Calu3 (cell line): ENCODE results near the gene CSNK2A3. TPM values are rescaled to one million over a fixed set of nuclear protein-coding genes. Genes with fewer than 3 reads are reported as not detected.

Experiments
- BruUV-seq: library from RNA; stranded (reverse); fragments of 400-500 nt; replicated peaks from 2 replicates; lab custom pipeline; 2021; lab: Mats Ljungman, UMichigan
- CTCF ChIA-PET: fragments of 300-600 bp; sonication (Branson Sonifier 250); formaldehyde crosslinking; loops from one replicate; lab custom pipeline; 2022; ENCODE audit warnings: antibody characterized with exemption; lab: Charles Lee
- DNase-seq: peaks from one replicate; pipeline ENCODE4 v3.0.0; 2022
- H3K27ac Mint-ChIP-seq: one replicate; pipeline ENCODE4 v1.8.0; 2022; ENCODE audit warnings: mixed read lengths; ENCODE audit not compliant: unreplicated experiment
- H3K27me3 Mint-ChIP-seq: one replicate; pipeline ENCODE4 v1.8.0; 2022; ENCODE audit warnings: mixed read lengths; ENCODE audit not compliant: unreplicated experiment
- H3K36me3 Mint-ChIP-seq: one replicate; pipeline ENCODE4 v1.8.0; 2022; ENCODE audit warnings: mild to moderate bottlenecking, moderate library complexity, mixed read lengths; ENCODE audit not compliant: insufficient read depth, unreplicated experiment
- H3K4me1 Mint-ChIP-seq: one replicate; pipeline ENCODE4 v1.8.0; 2022; ENCODE audit warnings: mild to moderate bottlenecking, low read depth, mixed read lengths; ENCODE audit not compliant: unreplicated experiment
- H3K4me3 Mint-ChIP-seq: one replicate; pipeline ENCODE4 v1.8.0; 2022; ENCODE audit warnings: mild to moderate bottlenecking, low read depth, moderate library complexity, mixed read lengths; ENCODE audit not compliant: unreplicated experiment
- H3K9me3 Mint-ChIP-seq: one replicate; pipeline ENCODE4 v1.8.0; 2022; ENCODE audit warnings: low read depth, mixed read lengths; ENCODE audit not compliant: unreplicated experiment
- CTCF ChIP-seq: fragments of 200-600 bp; IDR thresholded peaks from one replicate; pipeline ENCODE4 v1.8.0; 2022; ENCODE audit warnings: antibody characterized with exemption; ENCODE audit not compliant: unreplicated experiment
- intact Hi-C: fragments of 100-400 bp; cut with micrococcal nuclease; formaldehyde crosslinking; loops from one replicate; pipeline ENCODE4 v1.10.0; 2022; ENCODE audit not compliant: unreplicated experiment
- total RNA-seq: library from RNA; stranded (reverse); gene quantifications from 2 replicates; pipeline ENCODE4 v1.2.3, GENCODE V29; 2022

CSNK2A3 gene
- total RNA-seq, 1 experiment from 2014 or later: 1.1 TPM

- CTCF ChIA-PET: no interaction called here
- no TSS peak for BruUV-seq
- Mint-ChIP-seq H3K9me3 (peaks cover 3% of the 10 kb centered on the region), H3K36me3 (no peaks in the 10 kb centered on the region), H3K4me1 (peaks cover 17% of the 10 kb centered on the region), H3K27ac (no peak overlapping the region), H3K27me3 (no peaks in the 10 kb centered on the region), H3K4me3 (no peak overlapping the region)
- intact Hi-C loops: no loop called here
- no peak for TF ChIP-seq CTCF
- DNase-seq: no peak
Measured at GRCh38 chr11:11372461-11372860, 19.4 kb upstream of the CSNK2A3 start.

GRCh38 chr11:11370962-11371303, 17.9 kb upstream of the CSNK2A3 start:
- H3K27ac Mint-ChIP-seq: no peak overlapping the region
- intact Hi-C loops: no loop called here
- DNase-seq: no peak
- peaks cover 17% of the 10 kb centered on the region for H3K4me1 Mint-ChIP-seq
- CTCF ChIA-PET: no interaction called here
- H3K4me3 Mint-ChIP-seq: no peak overlapping the region
- H3K36me3 Mint-ChIP-seq: no peaks in the 10 kb centered on the region
- H3K9me3 Mint-ChIP-seq: peaks cover 3% of the 10 kb centered on the region
- no peaks in the 10 kb centered on the region for H3K27me3 Mint-ChIP-seq
- no peak for TF ChIP-seq CTCF
- no TSS peak for BruUV-seq

GRCh38 chr11:11370255-11370961, 17.4 kb upstream of the CSNK2A3 start:
- intact Hi-C loops: no loop called here
- Mint-ChIP-seq H3K27me3 (no peaks in the 10 kb centered on the region), H3K9me3 (peaks cover 3% of the 10 kb centered on the region), H3K4me3 (no peak overlapping the region), H3K36me3 (no peaks in the 10 kb centered on the region), H3K4me1 (peaks cover 17% of the 10 kb centered on the region), H3K27ac (no peak overlapping the region)
- no peak for DNase-seq
- BruUV-seq: no TSS peak
- CTCF ChIA-PET: no interaction called here
- no peak for TF ChIP-seq CTCF

- no peaks in the 10 kb centered on the region for H3K4me1 Mint-ChIP-seq
- intact Hi-C loops: no loop called here
- TF ChIP-seq CTCF: no peak
- H3K27ac Mint-ChIP-seq: no peak overlapping the region
- no TSS peak for BruUV-seq
- CTCF ChIA-PET: interaction anchor here (0.5 to 1.1 kb wide), 2 partner anchors 32 to 267 kb away, joined by 3 to 4 read pairs; no protein-coding TSS in a partner anchor
- no peaks in the 10 kb centered on the region for H3K27me3 Mint-ChIP-seq
- H3K9me3 Mint-ChIP-seq: peaks cover 3% of the 10 kb centered on the region
- DNase-seq: no peak
- H3K4me3 Mint-ChIP-seq: no peak overlapping the region
- no peaks in the 10 kb centered on the region for H3K36me3 Mint-ChIP-seq
Measured at GRCh38 chr11:11366793-11367192, 13.7 kb upstream of the CSNK2A3 start.
